Measurements from ENCODE around the gene KRTAP5-7. TPM values are rescaled to one million over a fixed set of nuclear protein-coding genes. Genes with fewer than 3 reads are reported as not detected.

Gene KRTAP5-7
- total RNA-seq, 1 donor from 2014 or later: not detected

DNA sequence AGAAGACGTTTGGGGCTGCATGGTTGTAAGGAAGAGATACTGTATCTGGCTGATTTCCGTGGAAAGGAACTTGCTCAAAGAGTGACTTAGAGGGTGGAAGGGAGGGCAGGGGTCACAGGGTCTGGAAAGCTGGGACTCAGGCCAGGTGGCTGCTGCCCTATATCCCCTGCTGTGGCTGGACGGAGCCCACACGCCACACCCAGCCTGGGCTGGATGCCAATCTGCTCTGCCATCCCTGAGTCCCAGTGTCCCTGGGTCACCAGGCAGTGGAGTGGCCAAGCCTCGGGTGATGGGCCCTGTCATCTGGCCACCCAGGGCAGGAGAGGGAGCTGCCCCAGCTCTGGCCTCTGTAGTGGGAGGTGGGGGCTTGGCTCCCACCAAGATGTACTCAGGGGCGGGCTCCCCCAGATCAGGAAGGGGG is 26.5 kb upstream of the KRTAP5-7 start:
- no peak for DNase-seq (ENCODE audit: low spot score)
- Histone ChIP-seq H3K4me1 (peaks cover 15% of the 10 kb centered on the region), H3K4me2 (no peak overlapping the region), H4K20me1 (ENCODE audit: low read depth) (no peaks in the 10 kb centered on the region), H3K4me3 (no peak overlapping the region), H2AFZ (replicated peaks) (no peak overlapping the region), H3K79me2 (ENCODE audit: low read depth) (no peaks in the 10 kb centered on the region), H3K9ac (no peak overlapping the region), H3K27ac (no peak overlapping the region), H3K27me3 (no peaks in the 10 kb centered on the region), H3F3A (ENCODE audit: low read depth) (peaks cover 4% of the 10 kb centered on the region), H3K9me3 (ENCODE audit: low read depth) (no peaks in the 10 kb centered on the region), H3K36me3 (no peaks in the 10 kb centered on the region)
- H3K9me3 Mint-ChIP-seq: no peaks in the 10 kb centered on the region
- H3K4me3 Mint-ChIP-seq: no peak overlapping the region
- peaks cover 18% of the 10 kb centered on the region for H3K36me3 Mint-ChIP-seq
- peaks cover 5% of the 10 kb centered on the region for H3K27me3 Mint-ChIP-seq (ENCODE audit: insufficient read depth, low read depth)
- H3K27ac Mint-ChIP-seq: no peak overlapping the region
- peaks cover 17% of the 10 kb centered on the region for H3K4me1 Mint-ChIP-seq
- TF ChIP-seq EZH2phosphoT487 (IDR thresholded peaks at IDR 0.05) (no peak), CTCF (IDR thresholded peaks at IDR 0.05) (no peak), EZH2 (IDR thresholded peaks at IDR 0.05) (no peak)

DNA sequence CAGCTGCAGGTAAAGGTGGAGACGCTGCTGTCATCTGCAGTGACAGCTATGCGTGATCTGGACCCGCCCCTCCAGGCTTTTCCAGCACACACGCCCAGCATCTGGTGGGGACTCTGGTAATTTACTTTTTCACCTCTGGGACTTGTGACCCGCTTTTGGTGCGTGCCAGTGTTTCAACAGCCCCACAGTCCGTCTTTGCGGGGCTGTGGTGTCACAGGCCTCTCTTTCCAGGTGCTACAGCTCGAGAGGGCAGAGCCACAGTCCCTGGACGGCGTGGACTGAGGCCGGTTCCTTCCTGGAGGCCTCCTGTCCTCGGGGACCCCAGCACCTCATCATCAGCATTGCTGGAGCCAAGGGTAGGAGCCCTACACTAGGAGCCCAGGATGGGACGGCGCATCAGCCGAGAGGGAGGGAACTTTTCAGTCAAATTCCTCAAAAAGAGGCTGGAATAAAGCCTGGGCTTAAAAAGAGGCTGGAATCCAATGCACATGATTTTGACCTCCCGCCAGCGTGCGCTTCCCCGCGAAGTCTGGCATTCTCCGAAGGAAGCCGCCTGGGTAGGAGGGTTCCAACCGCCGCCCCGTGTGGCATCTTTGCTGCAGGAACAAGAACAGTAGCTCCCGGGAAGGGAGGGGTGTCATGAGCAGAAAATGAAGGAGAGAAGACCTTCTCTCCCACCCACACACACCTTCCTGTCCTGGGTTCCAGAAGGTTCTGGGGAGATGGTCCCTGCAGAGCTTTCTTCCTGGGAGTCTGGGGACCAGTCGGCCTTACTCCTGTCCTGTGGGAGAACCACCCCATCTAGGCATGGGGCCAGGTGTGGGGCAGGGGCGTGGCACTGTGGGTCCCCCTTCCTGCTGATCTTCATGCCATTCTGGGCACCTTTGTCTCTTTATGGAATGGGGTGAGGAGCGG is 25.7 kb upstream of the KRTAP5-7 start:
- H3K27ac ChIP-seq: no peak overlapping the region
- H3K36me3 ChIP-seq: no peaks in the 10 kb centered on the region
- no peak overlapping the region for H2AFZ ChIP-seq (replicated peaks)
- no peak for DNase-seq (ENCODE audit: low spot score)
- peaks cover 15% of the 10 kb centered on the region for H3K4me1 ChIP-seq
- H3F3A ChIP-seq (ENCODE audit: low read depth): peaks cover 4% of the 10 kb centered on the region
- no peak overlapping the region for H3K9ac ChIP-seq
- H3K79me2 ChIP-seq (ENCODE audit: low read depth): no peaks in the 10 kb centered on the region
- Mint-ChIP-seq H3K4me1 (peaks cover 19% of the 10 kb centered on the region), H3K9me3 (no peaks in the 10 kb centered on the region), H3K27me3 (ENCODE audit: insufficient read depth, low read depth) (peaks cover 5% of the 10 kb centered on the region), H3K27ac (no peak overlapping the region), H3K36me3 (peaks cover 18% of the 10 kb centered on the region), H3K4me3 (no peak overlapping the region)
- no peaks in the 10 kb centered on the region for H3K27me3 ChIP-seq
- H3K9me3 ChIP-seq (ENCODE audit: low read depth): no peaks in the 10 kb centered on the region
- TF ChIP-seq EZH2 (IDR thresholded peaks at IDR 0.05) (no peak), CTCF (IDR thresholded peaks at IDR 0.05) (no peak), EZH2phosphoT487 (IDR thresholded peaks at IDR 0.05) (no peak)
- no peak overlapping the region for H3K4me3 ChIP-seq
- no peaks in the 10 kb centered on the region for H4K20me1 ChIP-seq (ENCODE audit: low read depth)
- H3K4me2 ChIP-seq: no peak overlapping the region

- peaks cover 22% of the 10 kb centered on the region for H3K36me3 Mint-ChIP-seq
Measured at GRCh38 chr11:71502026-71502425, 25.0 kb upstream of the KRTAP5-7 start.

More at GRCh38 chr11:71502026-71502425, 25.0 kb upstream of the KRTAP5-7 start:
- TF ChIP-seq EZH2phosphoT487 (IDR thresholded peaks at IDR 0.05) (no peak), EZH2 (IDR thresholded peaks at IDR 0.05) (no peak), CTCF (IDR thresholded peaks at IDR 0.05) (no peak)
- no peaks in the 10 kb centered on the region for H3K27me3 ChIP-seq
- no peak overlapping the region for H3K4me3 ChIP-seq
- Mint-ChIP-seq H3K27me3 (ENCODE audit: insufficient read depth, low read depth) (peaks cover 5% of the 10 kb centered on the region), H3K9me3 (no peaks in the 10 kb centered on the region), H3K4me3 (no peak overlapping the region), H3K27ac (no peak overlapping the region), H3K4me1 (peaks cover 19% of the 10 kb centered on the region)
- H3K4me1 ChIP-seq: peaks cover 15% of the 10 kb centered on the region
- H3K79me2 ChIP-seq (ENCODE audit: low read depth): no peaks in the 10 kb centered on the region
- no peak overlapping the region for H3K27ac ChIP-seq
- no peaks in the 10 kb centered on the region for H4K20me1 ChIP-seq (ENCODE audit: low read depth)
- H3K9ac ChIP-seq: no peak overlapping the region
- no peaks in the 10 kb centered on the region for H3K9me3 ChIP-seq (ENCODE audit: low read depth)
- no peak overlapping the region for H2AFZ ChIP-seq (replicated peaks)
- H3K4me2 ChIP-seq: no peak overlapping the region
- peaks cover 4% of the 10 kb centered on the region for H3F3A ChIP-seq (ENCODE audit: low read depth)
- H3K36me3 ChIP-seq: no peaks in the 10 kb centered on the region
- no peak for DNase-seq (ENCODE audit: low spot score)
